ENCODE measurements around the gene NCAPG2. TPM values are rescaled to one million over a fixed set of nuclear protein-coding genes. Genes with fewer than 3 reads are reported as not detected.

NCAPG2 gene
- polyA plus RNA-seq, 2 of the 4 experiments (the other 2 are of a cell fraction), result 53.8 to 63.0 TPM

DNA sequence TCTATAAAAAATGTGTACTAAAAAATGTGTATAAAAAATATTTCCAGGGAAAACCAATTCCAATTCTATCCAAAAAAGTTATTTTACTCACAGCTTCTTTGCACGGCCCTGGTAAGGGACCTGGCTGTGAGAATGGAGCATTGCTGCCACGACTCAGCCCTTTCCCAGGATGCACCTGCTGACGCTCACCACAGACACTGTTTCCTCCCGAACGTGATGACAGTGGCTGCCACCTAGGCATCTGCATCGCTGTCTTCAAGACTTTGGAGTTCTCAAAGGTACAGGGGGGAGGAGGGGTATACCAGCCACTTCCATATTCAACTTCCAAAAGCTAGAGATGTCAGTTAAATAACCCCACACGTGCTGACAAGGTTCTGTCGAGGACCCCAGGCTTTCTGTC is 93.1 kb downstream of the NCAPG2 start:
- CTCF ChIA-PET, result interaction anchor here (0.6 to 1.4 kb wide), 2 partner anchors 36 to 365 kb away, joined by 3 read pairs; no protein-coding TSS in a partner anchor
- no peak overlapping the region for H3K4me2 ChIP-seq
- H3K4me3 ChIP-seq, result no peak overlapping the region
- DNase-seq (ENCODE audit: low read depth in 1 of 2, low spot score in 1 of 2), result no peak
- no peaks in the 10 kb centered on the region for H3K9me3 ChIP-seq
- no peak overlapping the region for H3K27ac ChIP-seq
- no peak for FAIRE-seq
- no peak for TF ChIP-seq GATA3 (IDR thresholded peaks at IDR 0.05; ENCODE audit: borderline replicate concordance)
- no peak for TF ChIP-seq BHLHE40 (IDR thresholded peaks at IDR 0.05; ENCODE audit: low read depth, low read length)
- TF ChIP-seq, protein P1, sequence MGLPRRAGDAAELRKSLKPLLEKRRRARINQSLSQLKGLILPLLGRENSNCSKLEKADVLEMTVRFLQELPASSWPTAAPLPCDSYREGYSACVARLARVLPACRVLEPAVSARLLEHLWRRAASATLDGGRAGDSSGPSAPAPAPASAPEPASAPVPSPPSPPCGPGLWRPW (IDR thresholded peaks at IDR 0.05), result no peak
- TF ChIP-seq CHD4 (IDR thresholded peaks at IDR 0.05; ENCODE audit: borderline replicate concordance), result no peak
- TF ChIP-seq ZNF302 (CRISPR knock-in tag; IDR thresholded peaks at IDR 0.05), result no peak
- TF ChIP-seq, protein P2, sequence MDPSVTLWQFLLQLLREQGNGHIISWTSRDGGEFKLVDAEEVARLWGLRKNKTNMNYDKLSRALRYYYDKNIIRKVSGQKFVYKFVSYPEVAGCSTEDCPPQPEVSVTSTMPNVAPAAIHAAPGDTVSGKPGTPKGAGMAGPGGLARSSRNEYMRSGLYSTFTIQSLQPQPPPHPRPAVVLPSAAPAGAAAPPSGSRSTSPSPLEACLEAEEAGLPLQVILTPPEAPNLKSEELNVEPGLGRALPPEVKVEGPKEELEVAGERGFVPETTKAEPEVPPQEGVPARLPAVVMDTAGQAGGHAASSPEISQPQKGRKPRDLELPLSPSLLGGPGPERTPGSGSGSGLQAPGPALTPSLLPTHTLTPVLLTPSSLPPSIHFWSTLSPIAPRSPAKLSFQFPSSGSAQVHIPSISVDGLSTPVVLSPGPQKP (IDR thresholded peaks at IDR 0.05; ENCODE audit: low read depth, low read length), result no peak
- TF ChIP-seq, protein P3, sequence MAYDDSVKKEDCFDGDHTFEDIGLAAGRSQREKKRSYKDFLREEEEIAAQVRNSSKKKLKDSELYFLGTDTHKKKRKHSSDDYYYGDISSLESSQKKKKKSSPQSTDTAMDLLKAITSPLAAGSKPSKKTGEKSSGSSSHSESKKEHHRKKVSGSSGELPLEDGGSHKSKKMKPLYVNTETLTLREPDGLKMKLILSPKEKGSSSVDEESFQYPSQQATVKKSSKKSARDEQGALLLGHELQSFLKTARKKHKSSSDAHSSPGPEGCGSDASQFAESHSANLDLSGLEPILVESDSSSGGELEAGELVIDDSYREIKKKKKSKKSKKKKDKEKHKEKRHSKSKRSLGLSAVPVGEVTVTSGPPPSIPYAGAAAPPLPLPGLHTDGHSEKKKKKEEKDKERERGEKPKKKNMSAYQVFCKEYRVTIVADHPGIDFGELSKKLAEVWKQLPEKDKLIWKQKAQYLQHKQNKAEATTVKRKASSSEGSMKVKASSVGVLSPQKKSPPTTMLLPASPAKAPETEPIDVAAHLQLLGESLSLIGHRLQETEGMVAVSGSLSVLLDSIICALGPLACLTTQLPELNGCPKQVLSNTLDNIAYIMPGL (CRISPR knock-in tag; IDR thresholded peaks at IDR 0.05; ENCODE audit: borderline replicate concordance), result no peak
- no peak for TF ChIP-seq RNF2 (IDR thresholded peaks at IDR 0.05; ENCODE audit: borderline replicate concordance, low read depth)
- TF ChIP-seq HDAC2 (IDR thresholded peaks at IDR 0.05), result no peak
- TF ChIP-seq TFCP2L1 (CRISPR knock-in tag; IDR thresholded peaks at IDR 0.05), result no peak
- no peak for TF ChIP-seq EHF (CRISPR knock-in tag; IDR thresholded peaks at IDR 0.05)
- TF ChIP-seq RFX5 (IDR thresholded peaks at IDR 0.05), result no peak
- TF ChIP-seq POLR2AphosphoS2 (conservative IDR thresholded peaks at IDR 0.05; ENCODE audit: low read length), result no peak
- TF ChIP-seq JUN (IDR thresholded peaks at IDR 0.05), result no peak
- TF ChIP-seq RCOR1 (IDR thresholded peaks at IDR 0.05; ENCODE audit: low read depth, low read length), result no peak
- TF ChIP-seq NR3C1 (IDR thresholded peaks at IDR 0.05), result no peak
- TF ChIP-seq HOXB5 (CRISPR knock-in tag; IDR thresholded peaks at IDR 0.05), result no peak
- TF ChIP-seq KDM5A (IDR thresholded peaks at IDR 0.05), result no peak
- POLR2A ChIA-PET, result no interaction called here
- 87% methylated on average over 8 of the region's 8 CpGs for WGBS (ENCODE audit: missing lambda C conversion rate)
- no peak for ATAC-seq
- H3K4me1 ChIP-seq, result 0 out of 3 replicates have a peak, but pooled peaks cover 7% of the 10 kb centered on the region

GRCh38 chr7:158609313-158609974 is 95.2 kb downstream of the NCAPG2 start:
- ATAC-seq (no peak), FAIRE-seq (no peak), DNase-seq (ENCODE audit: low read depth in 1 of 2, low spot score in 1 of 2) (no peak)
- no peak overlapping the region for H3K4me3 ChIP-seq
- no peak overlapping the region for H3K4me2 ChIP-seq
- CTCF ChIA-PET, result interaction anchor here (0.7 to 1.0 kb wide), 2 partner anchors 9 to 15 kb away, joined by 3 to 4 read pairs; no protein-coding TSS in a partner anchor
- no peaks in the 10 kb centered on the region for H3K9me3 ChIP-seq
- no peaks in the 10 kb centered on the region for H3K4me1 ChIP-seq
- POLR2A ChIA-PET, result no interaction called here
- TF ChIP-seq TFCP2L1 (CRISPR knock-in tag; IDR thresholded peaks at IDR 0.05) (no peak), SREBF2 (IDR thresholded peaks at IDR 0.05) (no peak), POLR2AphosphoS2 (conservative IDR thresholded peaks at IDR 0.05; ENCODE audit: low read length) (no peak), FOSB (CRISPR knock-in tag; IDR thresholded peaks at IDR 0.05) (no peak), POLR2A (IDR thresholded peaks at IDR 0.05; ENCODE audit: low read length) (0 out of 2 replicates have a peak, but pooled peaks have one; percentile 7), HOXB5 (CRISPR knock-in tag; IDR thresholded peaks at IDR 0.05) (no peak), HOXA7 (CRISPR knock-in tag; IDR thresholded peaks at IDR 0.05) (no peak), HOXB13 (CRISPR knock-in tag; IDR thresholded peaks at IDR 0.05; ENCODE audit: low read depth) (no peak)
- no peak overlapping the region for H3K27ac ChIP-seq
- 93% methylated on average over 6 of the region's 7 CpGs for WGBS (ENCODE audit: missing lambda C conversion rate)
